HCT116 (cell line): ENCODE measurements around the gene CNN1.

Experiments used
- CTCF ChIP-seq, 3 experiments: fragments of 200-600 bp in 1 of 3; sonication (generic) in 1 of 3; IDR thresholded peaks in 2 of 3; conservative IDR thresholded peaks in 1 of 3; 2 replicates each; pipeline ENCODE4 v1.5.1; 2012 to 2017; ENCODE audit warnings: low read depth in 2 of 3, low read length in 2 of 3, antibody characterized with exemption in 1 of 3, borderline replicate concordance in 1 of 3, control low read depth in 1 of 3, mild to moderate bottlenecking in 1 of 3, mixed read lengths in 1 of 3, mixed run types in 1 of 3, moderate library complexity in 1 of 3; ENCODE audit not compliant: insufficient read depth in 1 of 3
- ELF1 ChIP-seq: IDR thresholded peaks from 2 replicates; pipeline ENCODE4 v1.6.1; 2012; ENCODE audit warnings: low read depth, borderline replicate concordance
- MAX ChIP-seq: IDR thresholded peaks from 2 replicates; pipeline ENCODE4 v1.6.1; 2012
- POLR2A ChIP-seq: IDR thresholded peaks from 2 replicates; pipeline ENCODE4 v1.7.0; 2011; ENCODE audit warnings: borderline replicate concordance; ENCODE audit not compliant: insufficient read depth, insufficient read length; ENCODE audit errors: extremely low read depth
- POLR2AphosphoS5 ChIP-seq: IDR thresholded peaks from 2 replicates; pipeline ENCODE4 v1.6.1; 2011; ENCODE audit warnings: mild to moderate bottlenecking, low read depth, low read length, moderate library complexity
- RAD21 ChIP-seq: IDR thresholded peaks from 2 replicates; pipeline ENCODE4 v1.6.1; 2012; ENCODE audit warnings: low read depth, mild to moderate bottlenecking
- REST ChIP-seq: IDR thresholded peaks from 2 replicates; pipeline ENCODE4 v1.6.1; 2012; ENCODE audit warnings: low read depth

- TF ChIP-seq CTCF (IDR thresholded peaks at IDR 0.05 in 2 of 3, conservative IDR thresholded peaks at IDR 0.05 in 1 of 3; ENCODE audit: borderline replicate concordance in 1 of 3, insufficient read depth in 1 of 3, low read depth in 2 of 3, low read length in 2 of 3) (peak in 2 of 3 experiments; percentile 7 to 28; a peak in 1 of 6 replicates), ELF1 (no peak; the same call in 1 of the 2 replicates), POLR2A (peak; percentile 92), RAD21 (no peak), POLR2AphosphoS5 (peak; percentile 94), REST (no peak), MAX (peak; percentile 43; the same call in 1 of the 2 replicates)
Observed at GRCh38 chr19:11558881-11559828, 20.5 kb downstream of the CNN1 start, which contains the start of gene ELOF1.
